GM23248 (cell line): ENCODE data around the gene MYO3A.
"Not testable (repeated sequence)": the region's sequence is repeated elsewhere in the genome, so short reads cannot be mapped to it uniquely, and the experiment has no call there.

ENCODE experiments used
- EZH2 ChIP-seq: fragments of 200-600 bp; sonication (generic); IDR thresholded peaks from 2 replicates; pipeline ENCODE4 v1.6.1; 2018; ENCODE audit warnings: antibody characterized with exemption, mild to moderate bottlenecking; ENCODE audit not compliant: insufficient read depth, poor library complexity, severe bottlenecking
- EZH2phosphoT487 ChIP-seq: fragments of 200-600 bp; sonication (generic); IDR thresholded peaks from 2 replicates; pipeline ENCODE4 v1.6.1; 2018; ENCODE audit warnings: antibody characterized with exemption, moderate library complexity, mild to moderate bottlenecking, low read depth; ENCODE audit not compliant: insufficient read depth

DNA sequence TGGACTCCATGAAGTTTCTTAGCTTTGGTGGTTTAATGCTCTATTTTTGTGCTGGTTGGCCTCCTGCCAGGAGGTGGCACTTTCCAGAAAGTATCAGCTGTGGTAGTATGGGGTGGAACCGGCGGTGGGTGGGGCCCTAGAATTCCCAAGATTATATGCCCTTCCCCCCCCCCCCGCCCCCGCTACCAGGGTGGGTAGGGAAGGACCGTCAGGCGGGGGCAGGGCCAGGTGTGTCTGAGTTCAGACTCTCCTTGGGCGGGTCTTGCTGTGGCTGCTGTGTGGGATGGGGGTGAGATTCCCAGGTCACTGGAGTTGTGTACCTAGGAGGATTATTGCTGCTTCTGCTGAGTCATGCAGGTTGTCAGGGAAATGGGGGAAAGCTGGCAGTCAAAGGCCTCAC is 146.9 kb downstream of the MYO3A start:
- TF ChIP-seq EZH2, EZH2phosphoT487: not testable (repeated sequence)
